Measurements from ENCODE around the gene FOXP3.

FOXP3 gene

GRCh38 chrX:49272421-49272820 is 7.9 kb upstream of the FOXP3 start:
- no peak for DNase-seq

- no peak for DNase-seq
Measured at GRCh38 chrX:49271341-49271740, 6.8 kb upstream of the FOXP3 start.

GRCh38 chrX:49270249-49270921 is 5.9 kb upstream of the FOXP3 start:
- DNase-seq: peak; percentile 35

DNA sequence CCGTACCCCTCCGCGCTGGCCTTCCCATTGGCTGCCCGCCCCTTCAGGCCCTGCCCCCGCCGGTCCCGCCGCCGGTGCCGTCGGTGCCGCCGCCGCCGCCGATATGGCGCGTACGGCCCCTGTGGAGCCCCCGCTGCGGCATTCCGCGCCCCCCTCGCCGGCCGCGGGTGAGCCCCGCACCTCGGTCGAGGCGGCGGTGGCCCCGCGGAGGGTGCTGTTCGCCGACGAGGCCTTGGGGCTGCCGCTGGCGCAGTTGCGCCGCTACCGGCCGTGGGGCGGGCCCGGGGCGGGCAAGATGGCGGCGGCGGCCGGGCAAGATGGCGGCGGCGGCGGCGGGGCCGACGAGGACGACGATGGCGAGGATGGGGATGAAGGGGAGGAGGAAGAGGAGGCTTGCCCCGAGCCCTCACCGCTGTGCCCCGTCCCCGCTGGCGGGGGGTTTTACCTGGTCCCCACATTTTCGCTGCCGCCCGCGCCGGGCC is 5.3 kb upstream of the FOXP3 start, which contains the start of gene PPP1R3F:
PPP1R3F (plus strand) TSS at position 27 of the 482 bp plus-strand sequence; CDS start at position 104, 77 bp downstream.
- no peak for DNase-seq

DNA sequence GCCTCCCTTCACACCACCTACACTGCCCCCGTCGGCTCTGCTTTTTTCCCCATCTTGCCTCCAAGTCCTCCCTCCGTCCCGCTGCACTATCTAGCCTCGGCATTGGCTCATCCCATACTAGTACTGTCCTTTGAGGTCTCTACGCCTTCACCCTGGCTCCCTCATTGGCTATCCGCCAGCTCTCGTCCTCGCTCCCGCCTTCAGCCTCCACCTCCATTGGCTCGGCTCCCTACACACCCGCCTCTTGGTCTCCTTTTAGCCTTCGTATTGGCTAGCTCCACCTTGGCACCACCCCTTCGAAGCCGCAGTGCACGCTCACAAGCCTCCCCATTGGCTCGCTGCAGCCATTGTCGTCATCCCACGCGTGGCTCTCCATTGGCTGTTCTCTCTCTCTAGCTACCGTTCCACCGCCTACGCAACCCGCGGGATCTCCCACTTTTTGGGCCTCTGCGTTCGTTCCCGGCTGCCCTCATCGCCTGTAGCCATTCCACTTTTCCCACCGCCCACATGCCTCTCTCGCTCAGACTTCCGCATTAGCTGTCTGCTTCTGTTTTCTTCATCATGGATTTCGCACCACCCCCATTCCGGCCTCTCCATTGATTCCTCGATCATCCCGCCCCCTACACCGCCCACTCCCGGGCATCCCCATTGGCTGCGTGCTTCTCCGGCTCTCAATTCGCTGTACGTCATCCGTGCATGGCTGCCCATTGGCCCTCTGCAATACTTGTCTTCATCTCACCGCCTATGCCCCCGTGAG is 4.7 kb upstream of the FOXP3 start:
- DNase-seq: peak; percentile 98

DNA sequence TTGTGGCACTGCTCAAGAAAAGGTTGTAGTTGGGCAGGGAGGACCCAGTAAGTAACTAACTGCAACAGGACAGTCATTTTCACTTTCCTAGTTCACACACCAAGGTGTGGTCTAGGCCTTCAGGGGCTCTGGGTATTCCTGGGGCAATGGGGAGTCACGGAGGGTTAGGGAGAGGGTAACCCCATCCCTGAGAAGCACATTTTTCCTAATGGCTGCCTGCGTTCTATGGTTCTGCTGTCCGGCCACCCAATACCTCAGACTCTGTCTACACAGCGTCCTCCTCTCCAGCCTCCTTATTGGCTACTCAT is 4.1 kb upstream of the FOXP3 start:
- no peak for DNase-seq

DNA sequence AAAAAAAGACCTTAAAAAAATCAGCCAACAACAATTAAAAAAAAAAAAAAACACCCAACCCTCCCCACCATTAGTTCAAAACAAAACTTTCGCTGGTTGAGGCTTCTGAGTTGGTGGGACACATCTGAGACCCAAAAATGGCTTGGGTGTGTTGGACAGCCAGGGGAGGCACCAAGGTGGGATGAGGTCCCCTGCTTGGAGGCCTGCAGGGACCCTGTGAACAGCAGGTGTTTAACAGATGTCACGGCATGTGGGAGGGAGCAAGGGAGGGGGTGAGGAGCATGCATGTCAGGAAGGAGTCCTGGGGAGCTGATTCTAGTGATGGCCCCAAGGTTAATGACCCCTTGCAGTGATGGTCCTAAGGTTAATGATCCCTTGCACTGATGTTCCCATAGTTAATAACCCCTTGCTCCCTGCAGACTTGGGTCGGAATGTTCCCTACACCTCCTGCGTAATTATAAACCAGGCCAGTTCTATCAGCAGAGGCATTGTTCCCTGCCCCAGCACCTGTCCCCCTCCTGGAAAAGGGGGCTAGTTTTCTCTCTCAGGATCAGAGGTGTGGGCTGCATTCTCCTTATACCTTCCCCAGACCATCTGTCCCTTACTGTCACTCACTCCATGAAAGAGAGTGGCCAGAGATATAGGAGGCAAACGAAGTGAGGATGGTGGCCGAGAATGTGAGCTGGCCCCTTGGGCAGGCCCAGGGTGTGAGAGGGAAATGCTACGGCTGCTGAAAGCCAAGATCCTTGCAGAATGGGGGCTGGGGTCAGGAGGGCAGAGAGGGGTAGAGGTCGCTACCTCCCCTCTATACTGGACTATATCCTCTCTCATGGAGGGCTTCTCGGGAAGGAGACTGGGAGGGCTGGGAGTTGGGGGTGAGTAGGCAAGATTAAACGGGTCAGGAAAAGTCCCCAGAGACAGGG is 2.3 kb upstream of the FOXP3 start:
- DNase-seq: no peak

DNA sequence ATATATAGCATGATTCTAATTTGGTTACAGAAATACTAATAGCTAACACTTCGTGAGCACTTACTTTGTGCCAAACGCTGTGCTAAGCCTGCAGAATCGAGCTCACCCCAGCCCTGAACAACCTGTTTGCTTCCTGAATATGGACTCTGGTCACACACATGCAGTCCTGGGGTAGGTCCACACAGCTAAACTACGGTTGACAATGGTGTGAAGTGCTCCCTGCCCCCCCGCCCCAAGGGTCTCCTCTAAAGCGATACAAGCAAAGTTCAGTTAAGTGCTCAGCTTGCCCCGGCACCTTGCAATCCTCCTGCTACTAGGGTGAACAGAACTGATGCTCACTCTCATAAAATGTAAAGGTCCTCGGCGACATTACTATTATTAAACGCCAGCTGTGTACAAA is 879 bp downstream of the FOXP3 start:
- DNase-seq: no peak

GRCh38 chrX:49262603-49263002 is 1.9 kb downstream of the FOXP3 start:
- DNase-seq: no peak

GRCh38 chrX:49260221-49260985 is 4.1 kb downstream of the FOXP3 start:
- no peak for DNase-seq

DNA sequence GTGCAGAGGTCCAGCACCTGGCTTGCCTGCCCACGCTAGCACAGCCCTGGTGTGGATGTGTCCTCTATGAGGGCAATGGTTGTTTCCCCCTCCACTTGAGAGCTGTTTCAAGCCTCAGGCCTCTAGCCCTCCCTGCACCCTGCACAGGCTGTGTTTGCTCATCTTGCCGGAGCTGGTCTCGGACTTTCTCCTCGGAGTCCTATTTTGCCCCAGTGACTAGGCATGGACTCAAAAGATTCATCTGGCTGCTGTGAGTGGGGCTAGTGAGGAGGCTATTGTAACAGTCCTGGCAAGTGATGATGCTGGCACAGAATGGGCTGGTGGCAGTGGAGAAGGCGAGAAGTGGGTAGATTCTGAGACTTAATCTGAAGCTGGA is 5.8 kb downstream of the FOXP3 start:
- no peak for DNase-seq

GRCh38 chrX:49257846-49258748 is 6.4 kb downstream of the FOXP3 start:
- no peak for DNase-seq

GRCh38 chrX:49257074-49257790 is 7.3 kb downstream of the FOXP3 start:
- DNase-seq: no peak

GRCh38 chrX:49256268-49256995 is 8.1 kb downstream of the FOXP3 start:
- DNase-seq: no peak

GRCh38 chrX:49254639-49255038 is 9.9 kb downstream of the FOXP3 start:
- no peak for DNase-seq

- no peak for DNase-seq
Measured at GRCh38 chrX:49251325-49251724, 13.2 kb downstream of the FOXP3 start.

- no peak for DNase-seq
Measured at GRCh38 chrX:49250578-49250977, 13.9 kb downstream of the FOXP3 start.

GRCh38 chrX:49250066-49250465 is 14.4 kb downstream of the FOXP3 start:
- no peak for DNase-seq

- DNase-seq: no peak
Measured at GRCh38 chrX:49249616-49250015, 14.9 kb downstream of the FOXP3 start.

DNA sequence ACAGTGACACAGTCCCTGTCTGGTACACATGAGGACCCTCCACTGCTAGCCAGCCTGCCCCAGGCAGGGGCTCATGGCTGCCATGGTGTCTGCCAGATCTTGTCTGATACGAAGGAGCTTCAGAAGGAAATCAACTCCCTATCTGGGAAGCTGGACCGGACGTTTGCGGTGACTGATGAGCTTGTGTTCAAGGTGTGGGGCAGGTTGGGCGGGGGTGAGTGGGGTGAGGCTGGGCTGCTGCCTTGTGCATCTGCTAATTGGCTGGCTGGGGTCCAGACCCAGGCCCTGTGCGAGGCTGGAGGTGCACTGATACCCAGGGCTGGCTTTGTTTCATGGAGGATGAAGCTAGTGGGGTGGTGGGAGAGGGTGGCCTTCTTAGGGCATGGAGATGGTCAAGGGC is 15.4 kb downstream of the FOXP3 start:
- DNase-seq: no peak

Data from right hindlimb (tissue), 1 donor.